HG02759 (cell line): ENCODE measurements around the gene NPC1L1.

Source experiments
- ATAC-seq: cut with Tn5 transposase; IDR thresholded peaks from one replicate; pipeline ENCODE4 v1.9.1; 2021; ENCODE audit warnings: mild to moderate bottlenecking, moderate library complexity; ENCODE audit not compliant: unreplicated experiment

NPC1L1 gene

DNA sequence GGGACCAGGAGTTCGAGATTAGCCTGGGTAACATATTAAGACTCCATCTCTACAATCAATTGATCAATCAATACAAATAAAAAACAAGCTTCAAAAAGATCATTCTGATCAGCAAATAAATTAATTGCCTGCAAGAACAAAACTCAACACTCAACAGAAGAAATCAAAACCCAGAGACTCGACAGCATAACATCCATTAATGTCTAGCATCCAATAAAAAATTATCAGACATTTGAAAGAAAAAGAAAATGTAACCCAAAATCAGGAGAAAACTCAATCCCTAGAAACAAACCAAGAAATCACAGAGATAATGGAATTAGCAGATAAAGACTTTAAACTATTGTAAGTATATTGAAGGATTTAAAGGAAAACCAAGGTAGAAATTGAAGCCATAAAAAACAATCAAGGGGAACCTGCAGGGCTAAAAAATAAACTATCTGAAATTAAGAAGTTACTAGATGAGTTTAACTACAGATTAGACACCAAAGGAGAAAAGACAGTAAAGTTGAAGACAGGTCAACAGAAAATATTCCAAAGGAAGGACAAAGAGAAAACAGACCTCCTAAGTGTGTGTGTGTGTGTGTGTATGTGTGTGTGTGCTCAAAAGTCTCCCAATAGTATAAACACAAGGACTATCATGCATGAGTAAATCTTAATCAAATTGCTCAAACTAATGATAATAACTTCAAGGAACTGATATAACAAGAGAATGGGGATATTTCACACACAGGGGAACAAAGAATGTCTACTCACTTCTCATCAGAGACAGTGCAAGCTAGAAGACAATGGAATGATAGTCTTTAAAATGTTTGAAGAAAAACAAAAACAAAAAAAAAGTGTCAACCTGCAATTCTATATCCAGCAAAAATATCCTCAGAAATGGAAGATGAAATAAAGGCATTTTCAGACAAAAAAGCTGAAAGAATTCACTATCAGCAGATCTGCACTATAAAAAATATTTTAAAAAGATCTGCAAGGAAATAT, 58.3 kb downstream of the NPC1L1 start:
- ATAC-seq = no peak

DNA sequence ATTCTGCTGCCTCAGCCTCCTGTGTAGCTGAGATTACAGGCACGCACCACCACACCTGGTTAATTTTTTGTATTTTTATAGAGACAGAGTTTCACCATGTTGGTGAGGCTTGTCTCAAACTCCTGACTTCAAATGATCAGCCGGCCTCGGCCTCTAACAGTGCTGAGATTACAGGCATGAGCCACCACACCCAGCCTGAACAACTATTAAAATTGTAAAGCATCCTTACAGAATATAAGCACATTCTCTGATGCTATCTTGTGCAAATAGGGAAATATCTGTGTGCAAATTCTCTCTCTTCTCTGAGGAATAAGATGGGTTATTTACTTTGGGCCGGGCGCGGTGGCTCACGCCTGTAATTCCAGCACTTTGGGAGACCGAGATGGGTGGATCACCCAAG, 63.2 kb downstream of the NPC1L1 start:
- ATAC-seq = no peak

- peak; percentile 82 for ATAC-seq
These were observed 63.9 kb downstream of the NPC1L1 start for GRCh38 chr7:44477063-44477830.

DNA sequence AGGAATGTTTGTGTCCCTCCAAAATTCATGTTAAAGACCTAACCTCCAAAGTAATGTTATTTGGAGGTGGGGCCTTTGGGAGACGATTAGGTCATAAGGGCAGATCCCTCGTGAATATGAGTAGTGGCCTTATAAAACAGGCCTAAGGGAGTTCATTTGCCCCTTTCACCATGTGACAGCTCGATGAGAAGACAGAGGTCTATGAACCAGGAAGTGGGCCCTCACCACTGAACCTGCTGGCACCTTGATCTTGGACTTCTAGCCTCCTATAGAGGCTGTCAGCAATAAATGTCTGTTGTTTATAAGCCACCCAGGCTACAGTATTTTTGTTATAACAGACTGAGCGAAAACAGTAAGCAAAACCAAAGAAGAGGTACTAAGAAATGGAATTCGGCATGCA, 64.8 kb downstream of the NPC1L1 start:
- ATAC-seq = no peak

DNA sequence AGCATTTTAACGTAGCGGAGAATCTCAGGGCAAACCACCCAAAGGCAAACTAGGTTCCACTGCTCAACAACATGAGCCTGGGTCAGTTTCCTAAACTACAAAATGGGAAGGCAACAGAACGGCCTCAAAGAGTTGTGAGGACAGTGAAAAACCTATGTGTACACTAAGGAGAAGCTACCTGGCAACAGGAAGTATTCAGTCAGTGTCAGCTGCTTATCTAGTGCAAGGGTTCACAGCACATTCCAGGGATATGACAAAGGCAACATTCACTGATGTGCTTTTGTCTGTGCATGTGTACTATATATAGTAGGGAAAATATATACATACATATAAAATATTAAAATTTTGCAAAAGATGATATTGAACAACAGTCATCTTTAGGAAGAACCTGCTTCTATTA, 67.8 kb downstream of the NPC1L1 start:
- no peak for ATAC-seq

DNA sequence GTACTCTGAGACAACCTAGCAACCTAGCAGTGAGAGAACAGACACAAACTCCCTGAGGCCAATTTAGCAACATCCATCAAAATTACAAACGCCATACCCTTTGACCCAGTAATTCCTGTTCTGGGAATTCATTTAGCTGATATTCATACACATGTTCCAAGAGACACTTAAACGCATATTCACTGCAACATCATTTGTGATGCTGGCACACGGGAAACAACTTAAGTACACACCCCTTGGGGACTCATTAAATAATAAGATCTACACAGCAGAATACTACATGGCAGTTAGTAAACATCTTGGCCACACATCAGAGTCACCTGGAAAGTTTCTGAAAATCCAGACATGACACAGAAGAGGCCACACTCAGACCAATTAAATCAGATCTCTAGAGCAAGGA, 68.3 kb downstream of the NPC1L1 start:
- ATAC-seq = no peak

GRCh38 chr7:44471850-44472249, 69.3 kb downstream of the NPC1L1 start:
- ATAC-seq = no peak

DNA sequence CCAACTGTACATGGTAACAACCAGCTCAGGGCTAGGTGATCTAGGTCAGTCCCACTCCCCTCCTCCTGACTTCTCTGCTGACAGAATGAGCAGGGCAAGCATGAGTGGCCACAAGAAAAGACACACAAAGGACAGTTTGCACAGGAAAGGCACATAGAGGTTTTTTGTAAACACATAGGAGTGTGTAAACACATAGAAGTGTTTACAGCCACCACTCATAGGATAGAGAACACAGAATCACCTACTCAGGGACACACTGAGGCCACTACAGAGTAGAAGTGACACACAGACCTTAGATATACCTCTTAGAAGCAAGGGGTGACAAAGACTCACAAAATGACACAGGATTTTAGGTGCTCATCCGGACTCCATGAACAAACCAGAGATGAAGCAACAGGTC, 69.7 kb downstream of the NPC1L1 start:
- ATAC-seq = no peak

GRCh38 chr7:44470628-44471245, 70.4 kb downstream of the NPC1L1 start:
- no peak for ATAC-seq

DNA sequence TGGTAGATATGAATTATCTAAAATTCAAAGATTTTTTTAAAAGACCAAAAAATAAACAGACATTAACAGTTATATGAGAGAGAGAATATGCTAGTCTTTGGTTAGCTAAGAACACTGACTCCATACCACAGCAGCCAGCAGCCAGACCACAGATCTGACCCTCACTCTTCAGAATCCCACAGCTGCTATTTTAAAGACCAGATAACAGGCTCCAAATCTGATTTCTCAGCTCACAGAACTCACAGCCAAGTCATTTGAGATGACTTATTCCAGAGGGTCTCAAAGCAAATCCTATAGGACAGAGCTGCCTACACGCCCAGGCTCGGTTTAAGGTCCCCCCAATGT, 71.0 kb downstream of the NPC1L1 start:
- ATAC-seq = no peak

GRCh38 chr7:44469461-44470134, 71.5 kb downstream of the NPC1L1 start:
- ATAC-seq = no peak

DNA sequence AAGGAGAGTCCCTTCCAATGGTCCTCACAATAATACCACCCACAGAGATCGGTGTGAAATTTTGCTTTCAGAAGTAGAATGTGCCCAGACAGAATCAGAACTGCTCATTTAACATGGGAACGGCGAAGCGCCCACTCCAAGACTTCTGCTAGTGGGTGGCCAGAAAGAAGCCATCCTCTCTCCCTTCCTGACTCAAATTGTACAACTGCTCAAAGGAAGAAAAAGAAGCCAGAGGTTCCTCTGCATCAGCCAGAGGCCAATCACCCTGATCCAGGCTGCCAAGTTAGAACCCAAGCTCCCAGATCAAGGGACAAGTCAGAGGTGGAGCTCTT, 73.9 kb downstream of the NPC1L1 start:
- no peak for ATAC-seq

- ATAC-seq = no peak
These were observed 74.6 kb downstream of the NPC1L1 start for GRCh38 chr7:44466300-44467216.

DNA sequence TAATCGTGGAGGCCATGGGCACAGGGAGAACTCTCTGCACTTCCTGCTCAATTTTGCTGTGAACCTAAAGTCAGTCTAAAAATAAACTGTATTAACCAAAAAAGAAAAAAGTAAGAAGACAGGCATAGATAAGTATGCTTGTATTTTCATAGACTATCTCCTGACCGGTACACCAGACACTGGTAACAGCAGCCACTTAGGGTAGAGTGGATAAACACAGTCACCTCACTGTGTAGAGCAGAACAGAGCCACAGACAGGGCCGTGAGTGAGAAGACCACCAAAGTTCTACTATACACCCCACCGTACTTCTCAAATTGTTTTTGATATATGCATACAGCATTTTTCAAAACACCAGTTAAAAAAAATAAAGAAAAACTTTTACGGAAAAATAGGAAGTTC, 75.6 kb downstream of the NPC1L1 start:
- no peak for ATAC-seq

DNA sequence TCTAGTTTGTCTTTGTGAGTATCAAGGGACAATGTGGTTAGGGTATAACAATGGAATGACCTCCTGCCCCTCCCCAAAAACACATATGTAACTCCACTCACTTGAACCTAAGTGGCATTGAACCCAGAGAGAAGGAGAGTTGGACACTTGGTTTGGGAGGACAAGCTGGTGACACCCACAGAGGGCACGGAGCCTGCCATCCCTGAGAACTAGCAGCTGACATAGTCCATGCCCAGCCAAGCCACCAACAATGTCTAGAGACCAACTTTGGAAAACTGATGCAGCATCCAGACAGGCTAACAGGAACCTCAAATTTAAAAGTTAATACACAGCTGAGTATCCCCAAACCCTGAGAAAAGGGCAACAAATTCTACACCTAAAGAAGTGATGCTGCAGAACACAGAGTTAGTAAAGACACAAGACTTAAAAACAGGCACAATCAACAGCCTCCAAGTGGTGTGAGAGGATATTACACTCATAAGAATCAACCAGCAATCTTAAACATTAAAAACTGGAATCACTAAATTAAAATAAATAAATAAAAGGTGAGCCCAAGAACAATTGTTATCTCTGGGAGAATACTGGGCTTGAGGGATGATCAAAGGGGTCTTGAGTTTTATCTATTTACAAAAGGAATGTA, 77.8 kb downstream of the NPC1L1 start:
- ATAC-seq = no peak
